HG03469 (cell line): Measurements from ENCODE around the gene PRRC2A.
"Not testable (repeated sequence)": the region's sequence is repeated elsewhere in the genome, so short reads cannot be mapped to it uniquely, and the experiment has no call there.

Source experiments
- ATAC-seq: cut with Tn5 transposase; IDR thresholded peaks from one replicate; pipeline ENCODE4 v1.9.1; 2021; ENCODE audit warnings: mild to moderate bottlenecking, moderate library complexity, moderate number of reproducible peaks; ENCODE audit not compliant: unreplicated experiment

PRRC2A gene

GRCh38 chr6:31585491-31585890, 35.0 kb upstream of the PRRC2A start:
- no peak for ATAC-seq

- ATAC-seq = no peak
Measured at GRCh38 chr6:31586008-31586407, 34.5 kb upstream of the PRRC2A start, which contains the start of gene LST1. TSS of gene LST1 (plus strand) at chr6:31586277. CDS start at chr6:31587300, 1,023 bp downstream.

- no peak for ATAC-seq
Measured at GRCh38 chr6:31586599-31587281, 33.8 kb upstream of the PRRC2A start.

GRCh38 chr6:31587791-31588777, 32.4 kb upstream of the PRRC2A start:
- ATAC-seq = no peak

DNA sequence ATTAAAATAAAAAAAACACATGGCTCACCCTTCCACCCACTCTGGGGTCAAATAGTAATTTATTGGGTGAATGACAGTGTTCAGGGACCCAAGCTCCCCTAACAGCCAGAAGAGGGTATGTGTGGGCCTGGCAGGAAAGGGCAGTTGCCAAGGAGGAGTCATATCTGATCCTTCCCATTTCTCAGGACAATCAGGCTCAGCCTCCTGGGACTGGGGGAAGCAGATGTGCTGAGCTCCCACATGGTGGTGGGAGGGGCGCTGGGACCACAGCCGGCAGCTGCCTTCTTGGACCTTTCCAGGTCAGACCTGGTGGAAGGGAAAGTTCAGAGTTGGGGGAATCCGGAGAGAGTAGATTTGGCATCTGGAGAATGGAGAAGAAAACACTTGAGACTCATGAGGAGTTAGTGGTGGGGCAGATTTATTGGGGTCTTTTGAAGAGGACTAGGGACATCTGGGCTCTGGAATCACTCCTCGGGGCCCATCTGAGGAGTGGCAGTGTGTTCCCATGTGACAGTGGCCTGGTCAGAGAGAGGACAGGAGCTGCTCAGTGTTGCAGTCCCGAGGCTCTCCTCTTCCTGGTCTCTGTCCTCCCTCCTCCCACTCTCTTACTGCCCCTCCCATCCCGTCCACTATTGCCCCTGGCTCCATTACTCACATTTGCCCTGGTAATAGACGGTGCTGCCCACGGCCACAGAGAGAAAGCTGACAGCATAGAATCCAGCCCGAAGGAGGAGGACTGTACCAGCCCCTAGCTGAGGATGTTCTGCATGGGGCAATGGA, 31.5 kb upstream of the PRRC2A start:
- ATAC-seq = no peak

GRCh38 chr6:31590691-31591090, 29.8 kb upstream of the PRRC2A start:
- not testable (repeated sequence) for ATAC-seq

GRCh38 chr6:31592396-31592771, 28.1 kb upstream of the PRRC2A start:
- ATAC-seq = no peak

- no peak for ATAC-seq
Measured at GRCh38 chr6:31597006-31597405, 23.5 kb upstream of the PRRC2A start.

DNA sequence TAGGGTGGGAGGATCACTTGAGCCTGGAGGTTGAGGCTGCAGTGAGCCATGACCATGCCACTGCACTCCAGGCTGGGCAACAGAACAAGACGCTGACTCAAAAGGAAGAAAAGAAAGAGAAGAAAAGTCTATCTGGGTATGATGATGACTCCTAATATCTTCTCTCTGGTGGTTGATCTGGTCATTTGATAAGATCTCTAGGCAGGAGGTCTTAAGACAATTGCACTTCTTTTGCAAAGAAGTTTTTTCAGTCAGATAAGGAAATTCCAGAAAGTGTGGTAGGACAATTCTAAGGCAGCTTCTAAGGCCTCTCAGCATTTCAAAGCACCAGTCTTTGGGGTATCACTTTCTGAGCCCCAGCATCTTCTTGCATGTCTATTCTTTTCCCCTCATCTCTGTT, 13.2 kb upstream of the PRRC2A start:
- ATAC-seq = no peak

GRCh38 chr6:31609519-31610406, 10.8 kb upstream of the PRRC2A start:
- ATAC-seq = no peak

- ATAC-seq = no peak
Measured at GRCh38 chr6:31610968-31611367, 9.5 kb upstream of the PRRC2A start.

DNA sequence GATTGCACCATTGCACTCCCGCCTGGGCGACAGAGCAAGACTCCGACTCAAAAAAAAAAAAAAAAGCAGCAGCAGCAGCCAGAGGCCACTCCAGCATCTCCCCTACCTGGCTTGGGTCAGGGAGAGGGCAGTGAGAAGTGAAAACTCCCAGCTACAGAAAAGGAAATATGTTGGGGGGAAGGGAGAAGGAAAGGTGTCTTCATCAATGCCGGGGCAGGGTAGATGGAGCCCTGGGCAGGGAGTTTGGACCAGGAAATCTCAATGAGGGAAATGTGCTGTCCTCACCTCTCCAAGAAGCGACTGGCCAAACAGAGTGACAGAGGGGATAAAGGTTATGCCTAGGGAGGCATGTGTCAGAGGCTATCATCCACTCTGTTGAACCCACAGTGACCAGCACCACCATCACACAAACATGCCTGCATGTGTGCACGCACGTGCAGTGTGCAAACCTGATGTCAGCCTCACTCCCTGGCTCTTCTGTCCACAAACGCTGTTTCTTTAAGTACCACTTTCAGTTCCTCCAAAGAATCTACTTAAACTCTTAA, 6.4 kb upstream of the PRRC2A start:
- no peak for ATAC-seq

- ATAC-seq = no peak
Measured at GRCh38 chr6:31614684-31615578, 5.6 kb upstream of the PRRC2A start, which contains the start of gene AIF1. TSS of gene AIF1 (plus strand) at chr6:31615234. CDS start at chr6:31615330, 96 bp downstream.

- ATAC-seq = no peak
Measured at GRCh38 chr6:31615748-31616147, 4.8 kb upstream of the PRRC2A start.

DNA sequence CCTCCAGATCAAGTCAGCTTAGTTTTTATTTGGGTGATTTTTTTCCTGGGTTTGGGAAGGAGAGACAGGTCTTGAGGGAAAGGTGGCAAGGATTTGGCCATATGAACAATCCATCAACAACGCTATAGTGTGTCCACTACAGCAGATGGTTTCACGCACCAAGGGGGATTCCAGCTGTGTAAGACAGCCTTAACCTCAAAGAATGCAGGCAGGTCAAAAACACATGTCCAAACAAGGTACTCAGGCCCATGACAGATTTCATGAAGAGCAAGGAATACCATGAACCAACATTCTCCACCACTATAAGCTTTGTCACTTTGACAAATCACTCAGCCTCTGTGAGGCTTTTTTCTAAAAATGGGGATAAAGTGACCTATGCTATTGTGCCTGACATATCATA, 3.5 kb upstream of the PRRC2A start:
- ATAC-seq = no peak

DNA sequence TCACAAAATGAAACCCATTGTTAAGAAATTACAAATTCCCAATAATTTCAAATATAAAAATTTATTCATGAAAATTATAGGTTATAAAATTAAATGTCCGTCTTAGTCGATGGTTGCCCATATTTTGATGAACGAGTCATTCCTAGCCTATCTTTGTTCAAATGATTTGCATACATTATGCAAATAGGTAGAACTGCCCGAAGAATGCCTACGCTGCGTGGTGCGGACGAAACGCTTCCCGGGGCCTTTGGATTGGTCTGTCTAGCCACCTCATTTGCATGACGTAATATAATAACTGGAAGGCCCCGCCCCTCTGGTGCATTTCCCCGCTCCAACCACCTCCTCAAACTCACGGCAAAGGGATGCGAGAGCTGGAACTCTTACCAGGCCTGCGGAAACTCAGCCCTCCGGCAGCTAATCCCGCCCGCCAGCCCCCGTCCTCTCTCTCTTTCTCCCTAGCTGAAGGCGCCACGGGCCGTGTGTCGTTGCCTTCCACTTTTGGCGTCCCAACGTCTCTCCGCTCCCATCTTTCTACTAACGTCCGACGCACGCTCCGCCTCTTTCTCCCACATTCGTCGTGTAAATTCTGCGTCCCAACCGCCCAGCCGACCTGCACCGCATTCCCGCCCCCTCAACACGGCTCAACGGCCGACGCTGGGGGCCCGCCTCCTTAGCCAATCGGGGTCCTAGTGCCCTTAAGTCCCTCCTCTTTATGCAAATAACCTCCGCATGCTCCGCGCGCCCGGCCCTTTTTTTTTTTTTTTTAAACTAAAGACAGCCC, 520 bp upstream of the PRRC2A start:
- ATAC-seq = peak; percentile 39

DNA sequence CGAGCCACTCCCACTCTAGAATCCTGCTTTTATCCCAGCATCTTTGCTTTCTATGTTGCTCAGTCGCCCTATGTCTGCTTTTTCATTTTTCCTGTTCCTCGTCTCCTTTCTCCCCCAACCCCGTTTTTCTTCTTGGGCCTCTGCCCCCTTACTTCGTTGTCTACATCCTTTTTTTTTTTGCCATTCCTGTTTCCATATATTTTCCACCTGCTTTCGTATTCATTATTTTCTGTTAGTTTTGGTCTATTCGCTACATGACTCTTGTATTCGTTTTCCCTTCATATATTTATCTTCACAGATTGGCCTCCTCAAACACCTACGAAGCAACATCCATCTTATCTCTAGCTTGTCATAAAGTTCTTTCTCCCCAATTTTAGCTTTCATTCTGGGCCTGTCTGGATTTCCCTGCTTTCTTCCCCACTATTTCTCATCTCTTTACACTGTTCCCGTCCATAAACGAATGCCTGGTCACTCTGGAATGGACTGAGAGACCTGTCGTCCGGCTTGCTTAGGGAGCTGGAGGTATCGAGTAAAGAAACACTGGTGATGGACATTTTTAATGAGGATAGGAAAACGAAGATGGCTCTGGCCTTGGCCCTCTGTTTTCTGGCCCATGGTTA, 915 bp downstream of the PRRC2A start:
- ATAC-seq = no peak

DNA sequence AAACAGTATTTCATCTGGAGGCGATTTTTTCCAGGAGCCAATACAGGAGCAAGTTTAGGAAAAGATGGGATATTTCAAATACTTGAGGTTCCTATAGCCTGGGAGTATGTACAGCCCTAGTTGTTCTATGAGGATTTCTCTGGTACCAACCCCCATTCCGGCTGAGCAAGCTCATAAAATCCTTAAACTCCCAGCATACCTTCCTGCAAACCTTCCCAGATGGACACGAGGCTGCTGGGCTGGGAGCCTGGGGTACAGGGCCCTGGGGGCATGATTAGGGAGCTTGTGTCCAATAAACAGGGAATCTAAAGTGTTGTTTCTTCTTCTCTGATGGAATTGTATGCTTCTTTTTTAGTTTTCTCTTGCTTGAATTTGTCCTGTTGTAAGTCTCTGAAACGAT, 1.5 kb downstream of the PRRC2A start:
- no peak for ATAC-seq
